A673 (cell line): ENCODE data around the gene CAPN1.

ENCODE experiments used
- CTCF ChIP-seq: fragments of 300-800, 200-600 bp; sonication (generic); conservative IDR thresholded peaks from 2 replicates; pipeline ENCODE4 v1.5.1; 2017; ENCODE audit warnings: low read depth, mild to moderate bottlenecking, antibody characterized with exemption, low read length, moderate library complexity, mixed read lengths
- EZH2 ChIP-seq: fragments of 200-600 bp; sonication (generic); IDR thresholded peaks from 2 replicates; pipeline ENCODE4 v1.6.1; 2017; ENCODE audit warnings: borderline replicate concordance, low read depth, mild to moderate bottlenecking, mixed read lengths, antibody characterized with exemption, low read length; ENCODE audit not compliant: poor library complexity, severe bottlenecking

DNA sequence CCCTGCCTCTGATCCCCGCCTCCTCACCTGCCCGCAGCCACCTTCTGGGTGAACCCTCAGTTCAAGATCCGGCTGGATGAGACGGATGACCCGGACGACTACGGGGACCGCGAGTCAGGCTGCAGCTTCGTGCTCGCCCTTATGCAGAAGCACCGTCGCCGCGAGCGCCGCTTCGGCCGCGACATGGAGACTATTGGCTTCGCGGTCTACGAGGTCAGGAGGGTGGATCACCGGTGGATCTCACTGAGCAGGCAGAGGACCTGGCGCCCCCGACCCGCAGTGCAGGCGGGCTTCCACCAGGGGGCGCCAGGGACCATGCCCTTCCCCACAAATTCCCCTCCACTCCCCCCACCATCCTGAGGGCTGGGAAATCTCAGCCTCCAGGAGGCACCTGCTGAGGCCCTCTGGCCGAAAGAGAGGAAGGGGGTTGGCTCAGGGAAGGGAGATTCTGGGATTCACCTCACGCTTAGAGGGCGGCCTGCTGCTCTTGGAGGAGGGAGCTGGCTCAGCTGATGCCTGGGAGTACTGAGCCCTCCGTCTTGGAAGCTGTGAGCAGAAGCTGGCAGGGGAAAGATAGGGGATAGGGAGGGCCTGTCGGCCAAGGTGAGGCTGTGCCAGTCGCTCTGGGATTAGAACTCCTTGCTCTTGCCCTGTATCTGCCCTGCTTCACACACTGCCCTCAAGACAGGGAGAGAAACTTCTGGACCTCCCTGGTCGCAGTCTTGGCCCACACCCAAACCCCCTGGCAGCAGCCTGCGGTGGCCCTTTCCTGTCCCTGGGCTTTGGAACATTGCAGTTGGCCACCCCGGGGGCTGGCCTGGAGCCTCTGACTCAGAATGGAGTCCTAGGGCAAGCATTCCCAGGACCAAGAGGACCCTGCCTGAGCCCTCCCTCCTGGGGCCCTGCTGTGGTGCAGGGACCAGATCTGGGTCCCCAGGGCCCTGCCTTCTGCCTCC is 23.2 kb downstream of the CAPN1 start:
- peak; percentile 99 for TF ChIP-seq CTCF
- TF ChIP-seq EZH2, result no peak
